ENCODE measurements around the gene SMARCD2.

- no peak for TF ChIP-seq CTCF (IDR thresholded peaks at IDR 0.05; ENCODE audit: insufficient read depth, low read length)
- TF ChIP-seq POLR2AphosphoS5 (IDR thresholded peaks at IDR 0.05; ENCODE audit: low read depth): no peak
- no peak for TF ChIP-seq GABPA (IDR thresholded peaks at IDR 0.05; ENCODE audit: low read depth)
- no peak for TF ChIP-seq REST (IDR thresholded peaks at IDR 0.05; ENCODE audit: insufficient replicate concordance, low read depth)
- TF ChIP-seq SPI1 (IDR thresholded peaks at IDR 0.05; ENCODE audit: borderline replicate concordance, low read depth): no peak
Observed at GRCh38 chr17:63843910-63844677, 1.6 kb upstream of the SMARCD2 start.
